Measurements from ENCODE around the gene PPCS.
"Not testable (repeated sequence)": the region's sequence is repeated elsewhere in the genome, so short reads cannot be mapped to it uniquely, and the experiment has no call there.

PPCS gene

DNA sequence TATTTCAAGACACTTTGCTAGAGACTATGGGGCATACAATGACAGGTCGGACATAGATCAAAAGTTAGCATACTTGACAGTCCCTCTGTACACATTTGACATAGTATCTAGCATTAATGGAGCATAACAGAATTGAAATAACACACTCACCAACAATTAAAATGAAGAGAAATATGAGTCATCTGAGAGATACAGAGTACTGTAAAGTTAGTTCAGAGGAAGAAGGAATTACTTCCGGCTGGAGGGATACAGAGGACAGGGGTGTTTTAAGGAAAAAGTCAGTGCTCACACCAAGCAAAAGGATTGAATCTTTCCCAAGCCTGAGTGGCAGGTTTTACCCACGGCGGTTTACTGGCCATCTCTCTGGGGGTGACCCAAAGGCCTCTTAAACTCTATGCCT is 3.0 kb upstream of the PPCS start:
- DNase-seq (ENCODE audit: low spot score): no peak

DNA sequence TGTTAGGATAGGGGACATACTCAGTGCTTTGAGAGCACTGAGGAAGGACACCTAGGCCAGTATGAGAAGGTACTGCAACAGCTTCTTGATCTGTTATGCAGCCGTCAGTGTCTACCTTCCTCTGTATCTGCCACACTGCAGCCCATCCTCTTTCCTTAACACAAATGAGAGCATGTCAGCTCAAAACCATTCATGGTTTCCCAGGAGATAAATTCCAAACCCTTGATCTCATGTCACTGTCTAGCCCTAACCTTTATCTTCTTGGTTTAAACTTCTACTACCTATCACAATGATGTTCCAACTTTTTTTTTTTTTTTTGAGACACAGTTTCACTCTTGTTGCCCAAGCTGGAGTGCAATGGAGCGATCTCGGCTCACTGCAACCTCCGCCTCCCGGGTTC is 1.9 kb upstream of the PPCS start:
- DNase-seq (ENCODE audit: low spot score): no peak

DNA sequence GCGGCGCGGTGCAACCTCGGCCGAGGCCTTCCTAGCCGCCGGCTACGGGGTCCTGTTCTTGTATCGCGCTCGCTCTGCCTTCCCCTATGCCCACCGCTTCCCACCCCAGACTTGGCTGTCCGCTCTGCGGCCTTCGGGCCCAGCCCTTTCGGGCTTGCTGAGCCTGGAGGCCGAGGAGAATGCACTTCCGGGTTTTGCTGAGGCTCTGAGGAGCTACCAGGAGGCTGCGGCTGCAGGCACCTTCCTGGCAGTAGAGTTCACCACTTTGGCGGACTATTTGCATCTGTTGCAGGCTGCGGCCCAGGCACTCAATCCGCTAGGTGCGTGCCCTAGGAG is 379 bp downstream of the PPCS start:
- DNase-seq (ENCODE audit: low spot score): peak; percentile 60

DNA sequence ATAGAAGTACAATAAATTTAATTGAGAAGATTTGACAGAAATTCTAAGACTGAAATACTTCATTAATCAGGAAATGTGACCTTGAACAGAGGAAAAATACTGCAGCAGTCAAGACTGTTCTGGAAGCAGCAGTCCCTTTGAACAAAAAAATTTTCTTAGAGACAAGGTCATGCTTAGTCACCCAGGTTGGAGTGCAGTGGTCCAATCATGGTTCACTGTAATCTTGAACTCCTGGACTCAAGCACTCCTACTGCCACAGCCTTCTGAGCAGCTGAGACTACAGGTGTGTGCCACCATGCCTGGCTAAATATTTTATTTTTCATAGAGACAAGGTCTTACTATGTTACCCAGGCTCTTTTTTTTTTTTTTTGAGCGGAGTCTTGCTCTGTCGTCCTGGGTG is 4.9 kb downstream of the PPCS start:
- DNase-seq (ENCODE audit: low spot score): no peak

DNA sequence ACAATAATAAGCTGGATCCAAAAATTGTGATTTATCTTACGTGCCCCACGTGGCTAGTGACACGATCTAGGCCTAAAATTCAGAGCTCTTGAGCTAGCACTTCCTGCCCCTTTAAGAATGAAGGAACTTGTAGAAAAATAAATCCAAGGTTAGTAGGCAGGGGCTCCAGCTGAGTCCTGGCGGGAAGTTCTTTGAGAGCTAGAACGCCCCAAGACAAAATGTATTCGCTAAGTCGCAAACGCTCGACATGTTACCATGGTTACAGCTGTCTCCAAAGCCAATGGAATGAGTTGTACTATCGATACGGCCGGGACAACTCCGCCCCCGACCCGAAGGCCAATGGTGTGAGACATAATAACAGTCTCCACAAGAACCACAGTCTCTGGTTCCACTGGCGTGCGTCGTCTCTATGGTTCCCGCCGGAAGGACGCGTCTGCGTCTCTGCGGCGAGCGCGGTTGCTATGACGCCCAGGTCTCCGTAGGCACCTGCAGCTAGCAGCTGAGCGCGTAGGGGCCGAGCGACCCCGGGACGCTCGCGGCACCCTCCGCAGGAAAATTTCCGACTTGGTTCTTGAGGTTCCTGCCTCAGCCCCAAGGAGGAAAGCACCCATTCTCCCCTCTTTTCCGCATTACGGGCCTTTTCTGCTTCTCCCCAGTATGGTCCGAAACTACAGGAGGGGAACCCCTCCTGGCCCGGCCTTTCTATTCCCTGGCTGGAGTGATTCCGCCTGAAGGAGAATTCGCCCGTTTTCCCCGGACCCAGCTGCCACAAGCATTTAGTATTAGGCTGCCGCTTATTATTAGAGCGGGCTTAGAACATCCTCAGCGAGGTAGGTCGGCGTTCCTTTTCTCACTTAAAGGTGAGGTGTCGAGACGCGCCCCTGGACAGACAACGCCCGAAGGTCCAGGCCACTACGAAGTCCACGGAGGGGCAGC is 6.8 kb downstream of the PPCS start, which contains the start of gene CCDC30:
Gene CCDC30 (plus strand): TSS at position 459 of the 936 bp plus-strand sequence. CDS start 17,266 bp downstream, outside the sequence.
- peak; percentile 98 for DNase-seq (ENCODE audit: low spot score)

DNA sequence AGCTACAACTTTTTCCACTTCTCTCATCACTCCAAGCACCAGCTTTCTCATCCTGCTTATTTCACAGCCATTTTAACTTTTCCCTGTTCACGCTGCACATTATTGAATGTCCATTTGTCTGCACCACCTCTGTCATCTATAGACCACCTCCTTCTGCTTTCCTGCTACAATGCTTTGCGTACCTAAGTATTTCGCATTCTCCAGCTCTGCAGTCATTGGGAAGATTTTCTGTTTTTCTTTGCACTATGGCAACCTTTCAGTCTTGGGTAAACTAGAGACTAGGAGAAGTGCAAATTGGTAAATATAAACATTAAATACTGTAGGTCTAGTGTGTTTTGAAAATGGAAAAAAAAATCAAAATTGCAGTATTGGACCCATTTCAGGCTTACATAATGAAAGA is 7.6 kb downstream of the PPCS start:
- no peak for DNase-seq (ENCODE audit: low spot score)

DNA sequence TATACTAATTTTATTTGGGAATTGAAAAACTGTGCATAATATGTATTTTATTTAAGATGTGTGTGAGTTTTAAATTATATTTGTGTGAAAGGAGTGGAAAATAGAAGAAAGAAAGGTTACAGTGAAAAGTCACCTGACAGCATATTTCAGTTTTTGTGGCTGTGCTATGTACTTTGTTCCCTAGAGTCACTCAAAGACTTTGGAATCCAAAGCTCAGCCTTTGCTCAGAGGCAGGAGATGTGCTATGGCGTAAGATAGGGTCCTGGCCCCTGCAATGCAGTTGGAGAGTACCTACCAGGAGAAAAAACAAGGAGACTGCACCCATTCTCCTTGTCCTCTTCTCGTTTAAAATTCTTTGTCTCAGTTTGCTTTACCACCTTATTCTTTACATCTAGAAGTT is 9.7 kb downstream of the PPCS start:
- no peak for DNase-seq (ENCODE audit: low spot score)

DNA sequence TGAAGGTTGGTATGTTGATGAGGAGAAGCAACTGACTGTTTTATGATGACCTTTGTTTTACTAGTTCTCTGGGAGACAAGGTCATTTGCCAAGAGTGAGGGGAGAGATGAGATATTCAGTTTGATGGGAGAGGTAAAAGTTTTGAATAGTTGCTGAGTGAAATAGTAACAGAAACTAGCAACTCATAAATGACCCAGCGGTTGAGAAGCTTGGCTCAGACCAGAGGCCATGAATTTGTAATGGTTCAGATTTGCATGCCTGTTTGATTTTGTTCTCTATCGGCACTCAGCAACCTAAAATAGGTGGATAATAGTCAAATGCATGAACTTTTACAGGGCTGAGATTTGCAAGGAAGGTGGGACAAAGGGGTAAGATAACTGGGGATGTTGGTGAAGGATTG is 13.4 kb downstream of the PPCS start:
- no peak for DNase-seq (ENCODE audit: low spot score)

DNA sequence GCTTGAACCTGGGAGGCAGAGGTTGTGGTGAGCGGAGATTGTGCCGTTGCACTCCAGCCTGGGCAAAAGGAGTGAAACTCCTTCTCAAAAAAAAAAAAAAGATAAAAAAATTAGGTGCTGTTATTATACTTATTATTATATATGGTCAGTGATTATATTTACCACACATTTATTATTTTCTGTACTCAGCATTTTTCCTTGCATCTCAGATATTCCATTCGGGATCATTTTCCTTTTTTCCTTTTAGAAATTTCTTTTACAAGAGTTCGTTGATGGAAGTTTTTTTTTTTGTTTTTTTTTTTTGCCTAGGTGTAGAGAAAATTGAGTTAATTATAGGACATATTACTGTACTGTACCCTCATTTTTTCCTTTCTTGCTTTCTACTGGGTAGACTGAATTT is 20.3 kb downstream of the PPCS start:
- DNase-seq (ENCODE audit: low spot score): no peak

DNA sequence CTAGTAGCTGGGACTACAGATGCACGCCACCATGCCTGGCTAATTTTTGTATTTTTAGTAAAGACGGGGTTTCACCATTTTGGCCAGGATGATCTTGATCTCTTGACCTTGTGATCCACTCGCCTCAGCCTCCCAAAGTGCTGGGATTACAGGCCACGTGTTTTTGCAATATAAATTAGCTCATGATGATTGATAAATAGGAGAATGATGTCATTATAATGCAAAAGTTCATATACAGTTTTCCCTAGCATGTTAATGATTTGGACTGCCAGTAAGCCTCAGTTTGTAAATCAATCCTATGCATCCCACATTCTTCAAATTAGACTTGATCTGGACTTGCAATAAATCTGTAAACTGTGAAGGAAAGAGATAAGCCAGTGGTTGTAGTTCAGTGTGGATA is 21.0 kb downstream of the PPCS start:
- not testable (repeated sequence) for DNase-seq (ENCODE audit: low spot score)

DNA sequence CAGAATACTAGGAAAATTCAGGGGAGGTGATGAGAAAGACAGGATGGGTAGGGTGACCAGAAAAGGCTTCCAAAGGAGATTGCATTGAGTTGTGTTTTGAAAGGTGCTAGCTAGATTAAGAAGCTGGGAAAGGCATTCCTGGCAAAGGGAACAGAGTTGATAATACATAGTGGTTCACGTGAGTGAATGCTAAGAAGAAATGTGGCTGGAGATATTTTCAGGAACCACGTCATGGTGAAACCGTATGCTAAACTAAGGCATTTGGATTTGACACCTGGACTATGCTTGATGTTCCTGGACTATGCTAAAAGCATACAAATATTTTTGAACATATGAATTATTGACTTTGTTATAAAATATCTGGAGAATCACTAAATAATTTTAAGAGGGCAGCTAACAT is 21.4 kb downstream of the PPCS start:
- DNase-seq (ENCODE audit: low spot score): no peak

DNA sequence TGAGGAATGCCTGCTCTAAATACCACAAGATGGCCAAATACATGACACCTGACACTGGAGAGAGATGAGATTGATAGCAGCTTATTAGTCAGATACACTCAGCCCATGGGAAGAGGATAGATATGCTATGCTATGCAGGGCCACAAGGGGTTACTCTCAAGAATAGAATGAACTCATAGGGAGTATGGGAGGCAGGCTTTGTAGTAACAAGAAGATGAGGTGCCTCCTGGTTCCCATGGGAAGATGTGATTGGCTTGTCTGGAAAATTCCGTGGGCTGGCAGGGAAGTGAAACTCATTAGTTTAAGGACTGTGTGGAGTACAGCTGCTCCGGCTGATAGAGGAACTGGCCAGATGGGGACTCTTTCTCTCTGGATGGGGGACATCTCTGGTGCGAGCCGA is 23.3 kb downstream of the PPCS start:
- no peak for DNase-seq (ENCODE audit: low spot score)

DNA sequence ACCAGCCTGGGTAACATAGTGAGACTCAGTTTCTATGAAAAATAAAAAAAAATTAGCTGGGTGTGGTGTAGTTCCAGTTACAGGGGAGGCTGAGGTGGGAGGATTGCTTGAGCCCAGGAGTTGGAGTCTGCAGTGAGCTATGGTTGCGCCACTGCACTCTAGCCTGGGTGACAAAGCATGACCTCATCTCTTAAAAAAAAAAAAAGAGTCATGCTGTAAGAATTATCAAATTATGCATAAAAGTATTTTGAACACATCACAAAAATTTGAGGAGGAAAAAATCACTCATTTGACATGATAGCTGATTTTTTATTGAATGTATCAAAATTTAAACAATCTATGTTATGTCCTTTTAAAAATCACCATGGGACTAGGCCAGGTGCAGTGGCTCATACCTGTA is 24.6 kb downstream of the PPCS start:
- DNase-seq (ENCODE audit: low spot score): no peak

DNA sequence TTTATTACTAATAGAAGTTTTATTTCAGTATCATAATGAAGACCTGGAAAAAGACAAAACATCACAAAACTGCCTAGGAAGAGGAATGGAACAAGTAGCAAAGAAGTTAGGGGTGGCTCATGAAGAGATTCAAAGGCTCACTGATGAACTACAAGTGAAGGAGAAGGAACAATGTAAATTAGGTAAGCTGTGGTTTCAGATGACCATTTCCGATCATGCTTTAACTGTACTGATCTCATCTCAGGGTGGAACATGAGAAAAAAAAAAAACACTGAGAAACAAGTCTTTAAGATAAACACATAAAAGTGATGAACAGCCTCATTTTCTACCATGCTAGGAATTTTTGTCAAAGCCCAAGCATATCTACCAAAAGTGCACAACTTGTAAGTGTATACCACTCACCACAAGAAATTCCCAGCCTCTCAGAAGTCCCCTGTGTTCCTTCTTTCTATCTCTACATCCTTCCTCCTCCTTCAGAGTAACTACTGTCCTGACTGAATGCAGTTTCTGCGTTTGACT is 26.4 kb downstream of the PPCS start:
- DNase-seq (ENCODE audit: low spot score): no peak

DNA sequence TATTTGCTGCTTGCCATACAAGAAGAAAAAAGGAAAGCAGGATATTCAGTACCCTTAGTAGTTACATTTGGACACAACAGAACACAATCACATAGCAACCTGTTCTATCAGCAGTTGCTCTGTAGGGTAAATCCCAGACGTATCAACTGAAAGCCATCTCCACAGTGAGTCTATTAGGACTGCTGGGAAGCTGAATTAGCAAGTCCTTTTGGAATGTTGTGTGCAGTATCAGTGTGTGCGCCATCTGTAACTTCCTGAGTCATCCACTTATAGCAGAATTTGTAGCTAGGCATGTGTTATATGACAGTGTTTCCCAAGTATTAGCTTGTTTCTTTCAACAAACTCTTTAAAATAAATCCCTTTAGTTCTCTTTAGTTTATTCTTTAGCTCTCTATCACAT is 28.0 kb downstream of the PPCS start:
- no peak for DNase-seq (ENCODE audit: low spot score)

DNA sequence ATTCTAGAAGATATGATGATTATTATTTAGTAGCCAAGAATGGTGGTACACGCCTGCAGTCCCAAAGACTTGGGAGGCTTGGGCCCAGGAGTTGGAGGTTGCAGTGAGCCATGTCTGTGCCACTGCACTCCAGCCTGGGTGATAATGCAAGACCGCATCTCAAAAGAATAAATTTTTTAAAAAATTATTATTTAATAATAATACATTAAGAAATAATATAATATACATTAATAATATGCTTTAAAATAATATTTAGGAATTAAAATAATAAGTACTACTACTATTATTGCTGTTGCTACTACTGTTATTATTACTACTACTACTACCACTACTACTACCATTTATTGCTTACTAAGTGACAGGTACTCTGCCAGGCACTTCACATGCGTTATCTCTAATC is 33.9 kb downstream of the PPCS start:
- DNase-seq (ENCODE audit: low spot score): no peak

DNA sequence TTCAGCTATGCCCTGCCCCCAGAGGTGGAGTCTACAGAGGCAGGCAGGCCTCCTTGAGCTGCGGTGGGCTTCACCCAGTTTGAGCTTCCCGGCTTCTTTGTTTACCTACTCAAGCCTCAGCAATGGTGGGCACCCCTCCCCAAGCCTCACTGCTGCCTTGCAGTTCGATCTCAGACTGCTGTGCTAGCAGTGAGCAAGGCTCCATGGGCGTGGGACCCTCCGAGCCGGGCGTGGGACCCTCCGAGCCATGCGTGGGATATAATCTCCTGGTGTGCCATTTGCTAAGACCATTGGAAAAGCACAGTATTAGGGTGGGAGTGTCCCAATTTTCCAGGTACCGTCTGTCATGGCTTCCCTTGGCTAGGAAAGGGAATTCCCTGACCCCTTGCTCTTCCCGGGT is 45.7 kb downstream of the PPCS start:
- not testable (repeated sequence) for DNase-seq (ENCODE audit: low spot score)

DNA sequence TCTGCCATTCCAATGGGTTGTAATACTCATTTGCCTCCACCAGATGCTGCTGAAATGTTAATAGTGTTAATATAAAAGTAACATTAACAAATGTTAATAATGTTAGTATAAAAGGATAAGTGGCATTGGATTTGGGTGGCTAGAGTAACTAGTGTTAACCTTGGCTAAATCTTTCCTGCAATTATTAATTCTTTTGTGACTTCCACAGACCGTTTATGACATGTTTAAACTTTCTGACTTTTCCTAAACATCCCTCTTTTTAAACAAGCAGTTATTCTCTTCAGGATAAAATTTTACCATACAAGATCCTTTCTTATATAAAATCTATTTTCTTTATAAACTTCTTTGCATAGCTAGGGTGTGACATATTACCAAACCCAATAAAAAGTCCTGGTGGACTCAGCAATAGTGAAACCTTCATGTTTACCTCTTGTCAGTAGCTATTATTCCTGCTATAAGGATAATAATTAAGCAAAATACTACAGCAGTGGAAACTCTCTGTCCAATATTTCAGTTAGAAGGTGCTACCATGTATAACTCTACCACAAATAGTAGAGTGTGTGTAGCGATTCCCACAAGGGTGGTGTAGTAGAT is 48.3 kb downstream of the PPCS start:
- DNase-seq (ENCODE audit: low spot score): no peak

DNA sequence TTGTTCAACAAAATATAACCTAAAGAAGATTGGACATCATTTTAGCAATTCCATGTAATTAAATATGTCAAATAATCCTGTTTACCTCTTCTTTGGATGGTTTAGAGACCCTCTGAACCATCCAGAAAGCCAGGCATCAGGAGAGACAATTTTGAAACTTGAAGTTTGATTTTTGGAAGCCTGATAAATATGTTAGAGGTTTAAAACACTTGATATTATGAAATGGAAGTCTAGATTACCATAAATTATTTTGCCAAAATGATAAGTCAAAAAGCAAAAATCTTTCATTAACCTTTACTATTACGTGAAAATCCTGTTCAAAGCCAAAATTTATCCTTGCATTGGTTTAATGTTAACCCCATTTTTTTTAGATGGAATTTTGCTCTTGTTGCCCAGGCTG is 50.2 kb downstream of the PPCS start:
- no peak for DNase-seq (ENCODE audit: low spot score)
